Measurements from ENCODE around the gene CUL2.

CUL2 gene

GRCh38 chr10:35119378-35119777 lies 29.2 kb upstream of the CUL2 start (continued):
- TF ChIP-seq, protein P1, sequence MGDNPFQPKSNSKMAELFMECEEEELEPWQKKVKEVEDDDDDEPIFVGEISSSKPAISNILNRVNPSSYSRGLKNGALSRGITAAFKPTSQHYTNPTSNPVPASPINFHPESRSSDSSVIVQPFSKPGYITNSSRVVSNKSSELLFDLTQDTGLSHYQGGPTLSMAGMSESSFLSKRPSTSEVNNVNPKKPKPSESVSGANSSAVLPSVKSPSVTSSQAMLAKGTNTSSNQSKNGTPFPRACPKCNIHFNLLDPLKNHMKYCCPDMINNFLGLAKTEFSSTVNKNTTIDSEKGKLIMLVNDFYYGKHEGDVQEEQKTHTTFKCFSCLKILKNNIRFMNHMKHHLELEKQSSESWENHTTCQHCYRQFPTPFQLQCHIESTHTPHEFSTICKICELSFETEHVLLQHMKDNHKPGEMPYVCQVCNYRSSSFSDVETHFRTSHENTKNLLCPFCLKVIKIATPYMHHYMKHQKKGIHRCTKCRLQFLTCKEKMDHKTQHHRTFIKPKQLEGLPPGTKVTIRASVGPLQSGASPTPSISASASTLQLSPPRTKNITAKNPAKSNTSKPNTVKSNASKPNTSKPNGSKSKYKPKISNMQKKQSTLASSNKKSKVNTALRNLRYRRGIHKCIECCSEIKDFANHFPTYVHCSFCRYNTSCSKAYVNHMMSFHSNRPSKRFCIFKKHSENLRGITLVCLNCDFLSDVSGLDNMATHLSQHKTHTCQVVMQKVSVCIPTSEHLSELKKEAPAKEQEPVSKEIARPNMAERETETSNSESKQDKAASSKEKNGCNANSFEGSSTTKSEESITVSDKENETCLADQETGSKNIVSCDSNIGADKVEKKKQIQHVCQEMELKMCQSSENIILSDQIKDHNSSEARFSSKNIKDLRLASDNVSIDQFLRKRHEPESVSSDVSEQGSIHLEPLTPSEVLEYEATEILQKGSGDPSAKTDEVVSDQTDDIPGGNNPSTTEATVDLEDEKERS (tag by site-specific recombination; IDR thresholded peaks at IDR 0.05) = no peak
- TF ChIP-seq ZNF544 (tag by site-specific recombination; IDR thresholded peaks at IDR 0.05) (no peak), OVOL3 (tag by site-specific recombination; IDR thresholded peaks at IDR 0.05) (no peak)

DNA sequence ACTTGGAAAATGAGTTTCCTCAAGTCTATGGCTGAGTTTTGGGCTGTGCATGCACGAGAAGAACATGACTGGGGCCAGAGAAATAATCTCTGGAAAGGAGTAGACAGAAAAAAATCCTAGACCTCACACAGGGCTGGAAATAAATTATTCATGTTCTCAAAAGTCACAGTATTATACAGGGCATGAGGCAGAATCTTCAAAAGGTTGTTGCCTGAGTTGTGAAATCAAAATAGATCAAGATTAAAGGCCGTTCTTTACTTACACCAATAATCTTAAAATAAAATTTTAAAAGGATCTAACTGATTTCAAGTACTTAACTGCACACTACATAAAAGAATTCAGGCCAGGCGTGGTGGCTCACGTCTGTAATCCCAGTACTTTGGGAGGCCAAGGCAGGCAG lies 22.4 kb upstream of the CUL2 start:
- Histone ChIP-seq H3K36me3 (ENCODE audit: control insufficient read depth in 2 of 2, insufficient read depth in 1 of 2, low read length in 2 of 2) (no peaks in the 10 kb centered on the region; a peak in 1 of 3 replicates), H3K4me3 (ENCODE audit: low read depth, low read length) (no peak overlapping the region), H3K4me1 (ENCODE audit: control insufficient read depth, insufficient read depth, low read length) (no peaks in the 10 kb centered on the region), H3K9me3 (ENCODE audit: control insufficient read depth, insufficient read depth, low read depth, low read length) (no peaks in the 10 kb centered on the region), H3K27ac (ENCODE audit: extremely low read depth, low read depth, low read length) (no peak overlapping the region)
- ChIA-PET POLR2A (no interaction called here), CTCF (no interaction called here)
- TF ChIP-seq ZNF473 (tag by site-specific recombination; IDR thresholded peaks at IDR 0.05) = no peak
- no peak for TF ChIP-seq ZNF670 (tag by site-specific recombination; IDR thresholded peaks at IDR 0.05; ENCODE audit: low read depth)
- TF ChIP-seq, protein P2, sequence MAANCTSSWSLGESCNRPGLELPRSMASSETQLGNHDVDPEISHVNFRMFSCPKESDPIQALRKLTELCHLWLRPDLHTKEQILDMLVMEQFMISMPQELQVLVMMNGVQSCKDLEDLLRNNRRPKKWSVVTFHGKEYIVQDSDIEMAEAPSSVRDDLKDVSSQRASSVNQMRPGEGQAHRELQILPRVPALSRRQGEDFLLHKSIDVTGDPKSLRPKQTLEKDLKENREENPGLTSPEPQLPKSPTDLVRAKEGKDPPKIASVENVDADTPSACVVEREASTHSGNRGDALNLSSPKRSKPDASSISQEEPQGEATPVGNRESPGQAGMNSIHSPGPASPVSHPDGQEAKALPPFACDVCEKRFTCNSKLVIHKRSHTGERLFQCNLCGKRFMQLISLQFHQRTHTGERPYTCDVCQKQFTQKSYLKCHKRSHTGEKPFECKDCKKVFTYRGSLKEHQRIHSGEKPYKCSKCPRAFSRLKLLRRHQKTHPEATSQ (tag by site-specific recombination; IDR thresholded peaks at IDR 0.05) = no peak
- TF ChIP-seq PRDM6 (tag by site-specific recombination; IDR thresholded peaks at IDR 0.05) = no peak

GRCh38 chr10:35103882-35104281 lies 13.7 kb upstream of the CUL2 start:
- ChIA-PET POLR2A (interaction anchor here (0.6 kb wide), 1 partner anchor 67 kb away, joined by 4 read pairs; no protein-coding TSS in a partner anchor), CTCF (interaction anchor here (0.6 to 0.7 kb wide), 2 partner anchors 134 to 690 kb away, joined by 3 to 4 read pairs; no protein-coding TSS in a partner anchor)
- Histone ChIP-seq H3K36me3 (ENCODE audit: control insufficient read depth in 2 of 2, insufficient read depth in 1 of 2, low read length in 2 of 2) (no peaks in the 10 kb centered on the region), H3K4me3 (ENCODE audit: low read depth, low read length) (no peak overlapping the region), H3K4me1 (ENCODE audit: control insufficient read depth, insufficient read depth, low read length) (no peaks in the 10 kb centered on the region), H3K27ac (ENCODE audit: extremely low read depth, low read depth, low read length) (no peak overlapping the region), H3K9me3 (ENCODE audit: control insufficient read depth, insufficient read depth, low read depth, low read length) (no peaks in the 10 kb centered on the region)
- TF ChIP-seq ZFP41 (tag by site-specific recombination; IDR thresholded peaks at IDR 0.05; ENCODE audit: borderline replicate concordance) (no peak), ZNF518A (tag by site-specific recombination; conservative IDR thresholded peaks at IDR 0.05; ENCODE audit: low read depth) (no peak), IKZF3 (tag by site-specific recombination; IDR thresholded peaks at IDR 0.05) (no peak), ZNF600 (tag by site-specific recombination; IDR thresholded peaks at IDR 0.05) (no peak), ZBTB17 (tag by site-specific recombination; IDR thresholded peaks at IDR 0.05) (no peak), ZNF274 (IDR thresholded peaks at IDR 0.05; ENCODE audit: low read length) (no peak), ZNF274 (tag by site-specific recombination; IDR thresholded peaks at IDR 0.05; ENCODE audit: borderline replicate concordance) (no peak), ZSCAN18 (tag by site-specific recombination; IDR thresholded peaks at IDR 0.05) (no peak), TRIM28 (IDR thresholded peaks at IDR 0.05; ENCODE audit: borderline replicate concordance, low read length) (no peak), ZNF777 (tag by site-specific recombination; IDR thresholded peaks at IDR 0.05; ENCODE audit: borderline replicate concordance) (no peak)
- TF ChIP-seq, protein P3, sequence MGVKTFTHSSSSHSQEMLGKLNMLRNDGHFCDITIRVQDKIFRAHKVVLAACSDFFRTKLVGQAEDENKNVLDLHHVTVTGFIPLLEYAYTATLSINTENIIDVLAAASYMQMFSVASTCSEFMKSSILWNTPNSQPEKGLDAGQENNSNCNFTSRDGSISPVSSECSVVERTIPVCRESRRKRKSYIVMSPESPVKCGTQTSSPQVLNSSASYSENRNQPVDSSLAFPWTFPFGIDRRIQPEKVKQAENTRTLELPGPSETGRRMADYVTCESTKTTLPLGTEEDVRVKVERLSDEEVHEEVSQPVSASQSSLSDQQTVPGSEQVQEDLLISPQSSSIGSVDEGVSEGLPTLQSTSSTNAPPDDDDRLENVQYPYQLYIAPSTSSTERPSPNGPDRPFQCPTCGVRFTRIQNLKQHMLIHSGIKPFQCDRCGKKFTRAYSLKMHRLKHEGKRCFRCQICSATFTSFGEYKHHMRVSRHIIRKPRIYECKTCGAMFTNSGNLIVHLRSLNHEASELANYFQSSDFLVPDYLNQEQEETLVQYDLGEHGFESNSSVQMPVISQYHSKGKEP (tag by site-specific recombination; IDR thresholded peaks at IDR 0.05) = no peak

Measured in HEK293 (cell line).